Mammary epithelial cell (primary cell): ENCODE measurements around the gene IL37.

Experiments used
- CTCF ChIP-seq, 2 donors: IDR thresholded peaks in 1 of 2; conservative IDR thresholded peaks in 1 of 2; 2 replicates each; pipeline ENCODE4 v1.5.1; 2011 to 2012; ENCODE audit warnings: inconsistent platforms in 2 of 2, low read length in 2 of 2, mild to moderate bottlenecking in 2 of 2, control low read depth in 1 of 2, low read depth in 1 of 2; ENCODE audit not compliant: insufficient read depth in 1 of 2; ENCODE audit errors: extremely low read depth in 1 of 2
- EZH2 ChIP-seq: IDR thresholded peaks from 2 replicates; pipeline ENCODE4 v1.6.1; 2012; ENCODE audit warnings: low read length, inconsistent platforms, borderline replicate concordance

- no peak for TF ChIP-seq CTCF (conservative IDR thresholded peaks at IDR 0.05 in 1 of 2, IDR thresholded peaks at IDR 0.05 in 1 of 2; ENCODE audit: extremely low read depth in 1 of 2, insufficient read depth in 1 of 2, low read depth in 1 of 2, low read length in 2 of 2)
- TF ChIP-seq EZH2: no peak
These were observed 27.9 kb downstream of the IL37 start for GRCh38 chr2:112938904-112939303.
